Measurements from ENCODE around the gene MEIKIN.

DNA sequence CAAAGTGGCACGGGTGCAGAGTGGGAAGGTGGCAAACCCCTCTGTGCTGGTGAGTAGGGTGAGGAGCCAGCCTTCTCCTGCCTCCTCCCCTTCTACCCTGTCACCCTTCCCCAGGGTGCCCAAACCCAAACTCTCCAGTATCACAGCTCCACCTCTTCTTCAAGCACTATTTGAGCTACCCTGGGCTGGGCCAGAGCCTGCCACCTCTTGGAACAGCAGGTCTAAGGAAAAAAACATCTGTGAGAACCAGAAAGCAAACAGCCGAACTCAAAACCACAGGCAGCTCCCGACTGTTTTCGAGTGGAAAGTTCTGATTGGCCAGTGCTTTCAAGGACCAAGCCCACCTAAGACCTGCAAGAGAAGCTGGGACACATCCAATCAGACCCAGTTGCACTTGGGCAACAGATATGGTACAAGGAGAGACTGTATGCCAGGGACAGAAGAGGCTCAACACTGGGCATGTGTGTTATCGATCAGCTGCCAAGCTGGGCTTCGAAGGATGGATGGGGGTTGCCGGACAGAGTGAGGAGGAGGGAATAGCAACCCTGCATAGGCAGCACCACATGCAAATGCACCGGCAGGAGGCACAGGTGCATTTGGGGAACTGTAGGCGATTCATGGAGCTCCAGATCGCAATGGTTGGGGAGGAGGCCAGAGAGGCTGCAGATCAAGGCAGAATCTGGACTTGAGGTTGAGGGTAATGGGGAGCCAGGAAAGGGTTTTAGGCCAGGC is 46.3 kb upstream of the MEIKIN start:
- no peak for TF ChIP-seq EZH2phosphoT487 (IDR thresholded peaks at IDR 0.05; ENCODE audit: borderline replicate concordance, low read length)
- TF ChIP-seq, protein P1, sequence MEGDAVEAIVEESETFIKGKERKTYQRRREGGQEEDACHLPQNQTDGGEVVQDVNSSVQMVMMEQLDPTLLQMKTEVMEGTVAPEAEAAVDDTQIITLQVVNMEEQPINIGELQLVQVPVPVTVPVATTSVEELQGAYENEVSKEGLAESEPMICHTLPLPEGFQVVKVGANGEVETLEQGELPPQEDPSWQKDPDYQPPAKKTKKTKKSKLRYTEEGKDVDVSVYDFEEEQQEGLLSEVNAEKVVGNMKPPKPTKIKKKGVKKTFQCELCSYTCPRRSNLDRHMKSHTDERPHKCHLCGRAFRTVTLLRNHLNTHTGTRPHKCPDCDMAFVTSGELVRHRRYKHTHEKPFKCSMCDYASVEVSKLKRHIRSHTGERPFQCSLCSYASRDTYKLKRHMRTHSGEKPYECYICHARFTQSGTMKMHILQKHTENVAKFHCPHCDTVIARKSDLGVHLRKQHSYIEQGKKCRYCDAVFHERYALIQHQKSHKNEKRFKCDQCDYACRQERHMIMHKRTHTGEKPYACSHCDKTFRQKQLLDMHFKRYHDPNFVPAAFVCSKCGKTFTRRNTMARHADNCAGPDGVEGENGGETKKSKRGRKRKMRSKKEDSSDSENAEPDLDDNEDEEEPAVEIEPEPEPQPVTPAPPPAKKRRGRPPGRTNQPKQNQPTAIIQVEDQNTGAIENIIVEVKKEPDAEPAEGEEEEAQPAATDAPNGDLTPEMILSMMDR (IDR thresholded peaks at IDR 0.05; ENCODE audit: low read depth, low read length, poor library complexity, severe bottlenecking): no peak
